Osteocyte (in vitro differentiated cells): ENCODE measurements around the gene COLEC12. TPM values are rescaled to one million over a fixed set of nuclear protein-coding genes. Genes with fewer than 3 reads are reported as not detected.

Experiments used
- DNase-seq: peaks from one replicate; pipeline ENCODE4 v3.0.0; 2021; ENCODE audit warnings: mixed read lengths; ENCODE audit not compliant: unreplicated experiment; ENCODE audit errors: extremely low spot score
- H3K27ac Mint-ChIP-seq: one replicate; pipeline ENCODE4 v1.8.0; 2021; ENCODE audit warnings: mild to moderate bottlenecking, mixed read lengths; ENCODE audit not compliant: unreplicated experiment
- H3K27me3 Mint-ChIP-seq: one replicate; pipeline ENCODE4 v1.8.0; 2021; ENCODE audit warnings: mixed read lengths; ENCODE audit not compliant: unreplicated experiment
- H3K36me3 Mint-ChIP-seq: one replicate; pipeline ENCODE4 v1.8.0; 2021; ENCODE audit warnings: mixed read lengths; ENCODE audit not compliant: unreplicated experiment
- H3K4me1 Mint-ChIP-seq: one replicate; pipeline ENCODE4 v1.8.0; 2021; ENCODE audit warnings: mixed read lengths; ENCODE audit not compliant: unreplicated experiment
- H3K4me3 Mint-ChIP-seq: one replicate; pipeline ENCODE4 v1.8.0; 2021; ENCODE audit warnings: mild to moderate bottlenecking, moderate library complexity, mixed read lengths; ENCODE audit not compliant: unreplicated experiment
- H3K9me3 Mint-ChIP-seq: one replicate; pipeline ENCODE4 v1.8.0; 2021; ENCODE audit warnings: mixed read lengths; ENCODE audit not compliant: unreplicated experiment
- total RNA-seq: library from RNA; stranded (reverse); gene quantifications from 2 replicates; pipeline ENCODE4 v1.2.1, GENCODE V29; 2021
- TF ChIP-seq, protein P1 (sequence below): fragments of 200-600 bp; sonication (generic); IDR thresholded peaks from 2 replicates; pipeline ENCODE4 v1.5.0; 2021; ENCODE audit warnings: antibody characterized with exemption, mild to moderate bottlenecking, moderate library complexity

The COLEC12 gene
- total RNA-seq, 1 donor from 2014 or later: 113 TPM

DNA sequence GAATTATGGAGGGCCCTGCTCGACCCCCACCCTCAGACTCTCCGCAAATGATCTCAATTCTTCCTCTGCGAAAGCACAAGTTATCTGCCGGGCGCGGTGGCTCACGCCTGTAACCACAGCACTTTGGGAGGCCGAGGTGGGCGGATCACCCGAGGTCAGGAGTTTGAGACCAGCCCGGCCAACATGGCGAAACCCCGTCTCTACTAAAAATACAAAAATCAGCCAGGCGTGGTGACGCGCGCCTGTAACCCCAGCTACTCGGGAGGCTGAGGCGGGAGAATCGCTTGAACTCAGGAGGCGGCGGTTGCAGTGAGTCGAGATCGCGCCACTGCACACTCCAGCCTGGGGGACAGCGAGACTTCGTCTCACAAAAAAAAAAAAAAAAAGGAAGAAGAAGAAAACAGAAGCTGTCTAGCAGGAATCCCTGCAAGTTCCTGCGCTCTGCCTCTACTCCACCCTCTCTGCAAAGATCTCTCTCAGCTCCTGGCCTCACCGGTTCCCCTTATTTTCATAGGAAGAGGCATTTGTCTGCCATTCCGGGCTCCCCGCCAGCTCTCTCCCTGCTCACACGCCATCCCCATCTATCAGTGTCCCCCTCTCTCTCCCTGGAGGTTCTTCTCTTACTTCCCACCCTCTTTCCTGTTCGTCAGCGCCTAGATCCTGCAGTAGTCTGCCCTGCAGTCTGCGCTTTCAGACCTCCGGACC, 13.5 kb upstream of the COLEC12 start:
- no peak for DNase-seq
- Mint-ChIP-seq H3K27me3 (no peaks in the 10 kb centered on the region), H3K4me1 (peaks cover 5% of the 10 kb centered on the region), H3K4me3 (no peak overlapping the region), H3K36me3 (no peaks in the 10 kb centered on the region), H3K27ac (peak overlapping the region; percentile 18), H3K9me3 (no peaks in the 10 kb centered on the region)
- TF ChIP-seq, protein P1, sequence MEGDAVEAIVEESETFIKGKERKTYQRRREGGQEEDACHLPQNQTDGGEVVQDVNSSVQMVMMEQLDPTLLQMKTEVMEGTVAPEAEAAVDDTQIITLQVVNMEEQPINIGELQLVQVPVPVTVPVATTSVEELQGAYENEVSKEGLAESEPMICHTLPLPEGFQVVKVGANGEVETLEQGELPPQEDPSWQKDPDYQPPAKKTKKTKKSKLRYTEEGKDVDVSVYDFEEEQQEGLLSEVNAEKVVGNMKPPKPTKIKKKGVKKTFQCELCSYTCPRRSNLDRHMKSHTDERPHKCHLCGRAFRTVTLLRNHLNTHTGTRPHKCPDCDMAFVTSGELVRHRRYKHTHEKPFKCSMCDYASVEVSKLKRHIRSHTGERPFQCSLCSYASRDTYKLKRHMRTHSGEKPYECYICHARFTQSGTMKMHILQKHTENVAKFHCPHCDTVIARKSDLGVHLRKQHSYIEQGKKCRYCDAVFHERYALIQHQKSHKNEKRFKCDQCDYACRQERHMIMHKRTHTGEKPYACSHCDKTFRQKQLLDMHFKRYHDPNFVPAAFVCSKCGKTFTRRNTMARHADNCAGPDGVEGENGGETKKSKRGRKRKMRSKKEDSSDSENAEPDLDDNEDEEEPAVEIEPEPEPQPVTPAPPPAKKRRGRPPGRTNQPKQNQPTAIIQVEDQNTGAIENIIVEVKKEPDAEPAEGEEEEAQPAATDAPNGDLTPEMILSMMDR: no peak

DNA sequence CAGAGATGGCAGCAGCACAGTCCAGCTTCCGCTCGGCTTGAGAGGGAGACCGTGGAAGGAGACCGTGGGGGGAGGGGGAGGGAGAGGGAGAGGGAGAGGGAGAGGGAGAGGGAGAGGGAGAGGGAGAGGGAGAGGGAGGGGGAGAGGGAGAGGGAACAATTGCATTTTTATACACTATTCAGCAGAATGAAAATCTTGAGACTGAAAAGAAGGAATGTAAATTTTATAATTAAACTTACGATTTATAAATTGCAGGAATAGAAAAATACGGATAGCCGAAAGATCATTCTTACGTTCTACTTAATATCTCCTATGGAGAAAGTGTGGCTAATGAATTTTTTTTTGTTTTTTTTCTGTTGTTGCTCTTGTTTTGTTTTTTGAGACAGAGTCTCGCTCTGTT, 12.5 kb upstream of the COLEC12 start:
- Mint-ChIP-seq H3K36me3 (no peaks in the 10 kb centered on the region), H3K9me3 (no peaks in the 10 kb centered on the region), H3K4me1 (no peaks in the 10 kb centered on the region), H3K27me3 (no peaks in the 10 kb centered on the region), H3K4me3 (no peak overlapping the region), H3K27ac (no peak overlapping the region)
- TF ChIP-seq, protein P1: no peak
- no peak for DNase-seq

DNA sequence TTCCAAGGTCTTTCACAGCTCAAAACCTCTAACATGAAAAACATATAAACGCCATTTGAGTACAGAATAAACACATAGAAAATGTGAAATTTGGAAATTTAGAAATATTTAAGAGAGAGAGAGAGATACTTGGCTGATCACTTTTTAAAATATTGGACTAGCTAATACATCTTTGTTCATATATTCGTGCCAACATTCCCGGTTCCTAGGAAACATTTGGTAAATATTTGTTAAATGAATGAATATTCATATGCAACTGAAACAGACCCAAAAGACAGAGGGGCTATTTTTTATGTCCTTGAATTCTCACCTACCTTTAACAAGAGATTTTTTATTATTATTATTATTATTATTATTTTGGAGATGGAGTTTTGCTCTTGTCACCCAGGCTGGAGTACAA, 8.3 kb upstream of the COLEC12 start:
- Mint-ChIP-seq H3K27ac (no peak overlapping the region), H3K9me3 (no peaks in the 10 kb centered on the region), H3K4me1 (peaks cover 6% of the 10 kb centered on the region), H3K4me3 (no peak overlapping the region), H3K36me3 (no peaks in the 10 kb centered on the region), H3K27me3 (no peaks in the 10 kb centered on the region)
- TF ChIP-seq, protein P1: no peak
- no peak for DNase-seq

DNA sequence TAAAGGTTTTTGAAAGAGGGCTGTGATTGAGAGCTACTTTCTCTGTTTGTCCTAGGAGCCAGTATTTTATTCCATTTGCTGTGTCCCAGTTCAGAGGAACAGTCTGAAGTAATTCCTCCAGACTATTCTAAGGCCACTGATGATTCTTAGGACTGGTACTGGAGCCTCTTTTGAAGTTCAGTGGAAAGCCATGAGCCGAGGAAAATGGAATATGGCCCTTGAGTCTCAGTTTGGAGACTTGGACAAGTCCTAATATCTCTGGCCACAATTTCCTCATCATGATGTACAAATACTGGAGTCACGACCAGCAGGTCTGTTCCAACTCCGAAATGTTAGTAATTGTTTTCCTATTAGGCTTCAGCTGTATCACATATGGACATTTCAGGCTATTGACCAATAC, 7.1 kb upstream of the COLEC12 start:
- H3K27ac Mint-ChIP-seq: no peak overlapping the region
- TF ChIP-seq, protein P1: no peak
- H3K4me1 Mint-ChIP-seq: peaks cover 6% of the 10 kb centered on the region
- no peak overlapping the region for H3K4me3 Mint-ChIP-seq
- no peaks in the 10 kb centered on the region for H3K36me3 Mint-ChIP-seq
- H3K27me3 Mint-ChIP-seq: no peaks in the 10 kb centered on the region
- H3K9me3 Mint-ChIP-seq: no peaks in the 10 kb centered on the region
- DNase-seq: no peak

DNA sequence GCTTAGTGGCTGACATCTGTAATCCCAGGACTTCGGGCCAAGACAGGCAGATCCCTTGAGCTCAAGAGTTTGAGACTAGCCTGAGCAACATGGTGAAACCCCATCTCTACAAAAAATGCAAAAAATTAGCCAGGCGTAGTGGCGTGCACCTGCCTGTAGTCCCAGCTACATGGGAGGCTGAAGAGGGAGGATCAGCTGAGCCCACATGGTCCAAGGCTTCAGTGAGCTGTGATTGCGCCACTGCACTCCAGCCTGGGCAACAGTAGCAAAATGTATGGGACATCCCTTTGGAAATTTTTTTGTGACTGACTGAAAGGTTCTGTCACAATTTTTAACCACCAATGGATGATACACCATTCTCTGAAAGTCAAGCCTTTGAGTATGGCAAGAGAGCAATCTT, 6.3 kb upstream of the COLEC12 start:
- no peak overlapping the region for H3K4me3 Mint-ChIP-seq
- H3K27me3 Mint-ChIP-seq: no peaks in the 10 kb centered on the region
- TF ChIP-seq, protein P1: no peak
- no peaks in the 10 kb centered on the region for H3K9me3 Mint-ChIP-seq
- H3K4me1 Mint-ChIP-seq: peaks cover 6% of the 10 kb centered on the region
- H3K27ac Mint-ChIP-seq: no peak overlapping the region
- no peak for DNase-seq
- no peaks in the 10 kb centered on the region for H3K36me3 Mint-ChIP-seq
